ENCODE results near the gene HVCN1. TPM values are rescaled to one million over a fixed set of nuclear protein-coding genes. Genes with fewer than 3 reads are reported as not detected.

Gene HVCN1
- total and polyA plus RNA-seq, 2 of the 13 experiments (the other 11 are each of a cell fraction or from before 2014, with no cell fraction given): 0.49 to 1.3 TPM

DNA sequence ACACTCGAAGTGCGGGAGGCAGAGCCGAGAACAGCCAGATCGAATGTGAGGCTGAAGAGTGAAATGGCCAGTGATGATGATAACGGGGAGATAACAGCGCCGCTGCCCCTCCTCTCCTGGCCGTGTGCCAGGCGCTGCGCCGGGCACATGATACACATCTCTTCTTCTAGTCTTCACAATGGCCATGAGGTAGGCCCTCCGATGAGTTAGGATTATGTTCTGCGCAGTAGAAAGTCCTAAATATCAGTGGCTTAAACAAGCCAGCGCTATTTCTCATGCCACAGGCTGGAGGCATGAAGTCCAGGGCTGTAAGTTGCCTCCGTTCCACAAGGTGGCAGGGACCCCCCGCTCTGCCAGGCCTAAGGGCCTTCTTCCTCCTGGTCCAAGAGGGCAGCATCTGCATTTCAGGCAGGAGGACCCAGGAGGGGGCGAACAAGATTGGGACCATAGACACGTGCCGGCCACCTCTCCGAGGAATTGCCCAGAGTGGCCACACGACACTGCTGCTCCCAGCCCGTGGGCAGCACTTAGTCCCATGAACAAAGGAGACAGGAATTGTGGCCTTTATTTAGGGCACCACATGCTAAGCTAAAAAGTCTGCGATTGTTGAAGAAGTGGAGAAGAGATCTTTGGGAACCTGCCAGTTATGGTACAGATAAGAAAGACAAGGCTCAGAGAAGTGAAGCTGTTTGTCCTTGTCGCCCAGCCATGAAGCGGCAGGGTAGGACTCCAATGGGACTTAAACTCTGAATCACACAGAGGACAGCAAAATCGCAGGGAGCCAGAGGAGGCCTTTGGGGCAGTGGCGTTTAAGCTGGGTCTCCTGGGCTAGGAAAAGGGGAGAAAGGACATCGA is 10.9 kb upstream of the HVCN1 start (continued):
- TF ChIP-seq, protein P1, sequence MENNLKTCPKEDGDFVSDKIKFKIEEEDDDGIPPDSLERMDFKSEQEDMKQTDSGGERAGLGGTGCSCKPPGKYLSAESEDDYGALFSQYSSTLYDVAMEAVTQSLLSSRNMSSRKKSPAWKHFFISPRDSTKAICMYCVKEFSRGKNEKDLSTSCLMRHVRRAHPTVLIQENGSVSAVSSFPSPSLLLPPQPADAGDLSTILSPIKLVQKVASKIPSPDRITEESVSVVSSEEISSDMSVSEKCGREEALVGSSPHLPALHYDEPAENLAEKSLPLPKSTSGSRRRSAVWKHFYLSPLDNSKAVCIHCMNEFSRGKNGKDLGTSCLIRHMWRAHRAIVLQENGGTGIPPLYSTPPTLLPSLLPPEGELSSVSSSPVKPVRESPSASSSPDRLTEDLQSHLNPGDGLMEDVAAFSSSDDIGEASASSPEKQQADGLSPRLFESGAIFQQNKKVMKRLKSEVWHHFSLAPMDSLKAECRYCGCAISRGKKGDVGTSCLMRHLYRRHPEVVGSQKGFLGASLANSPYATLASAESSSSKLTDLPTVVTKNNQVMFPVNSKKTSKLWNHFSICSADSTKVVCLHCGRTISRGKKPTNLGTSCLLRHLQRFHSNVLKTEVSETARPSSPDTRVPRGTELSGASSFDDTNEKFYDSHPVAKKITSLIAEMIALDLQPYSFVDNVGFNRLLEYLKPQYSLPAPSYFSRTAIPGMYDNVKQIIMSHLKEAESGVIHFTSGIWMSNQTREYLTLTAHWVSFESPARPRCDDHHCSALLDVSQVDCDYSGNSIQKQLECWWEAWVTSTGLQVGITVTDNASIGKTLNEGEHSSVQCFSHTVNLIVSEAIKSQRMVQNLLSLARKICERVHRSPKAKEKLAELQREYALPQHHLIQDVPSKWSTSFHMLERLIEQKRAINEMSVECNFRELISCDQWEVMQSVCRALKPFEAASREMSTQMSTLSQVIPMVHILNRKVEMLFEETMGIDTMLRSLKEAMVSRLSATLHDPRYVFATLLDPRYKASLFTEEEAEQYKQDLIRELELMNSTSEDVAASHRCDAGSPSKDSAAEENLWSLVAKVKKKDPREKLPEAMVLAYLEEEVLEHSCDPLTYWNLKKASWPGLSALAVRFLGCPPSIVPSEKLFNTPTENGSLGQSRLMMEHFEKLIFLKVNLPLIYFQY (CRISPR knock-in tag; IDR thresholded peaks at IDR 0.05; ENCODE audit: borderline replicate concordance): no peak
- TF ChIP-seq MED8 (CRISPR knock-in tag; IDR thresholded peaks at IDR 0.05; ENCODE audit: insufficient replicate concordance): no peak
- TF ChIP-seq PHF5A (CRISPR knock-in tag; IDR thresholded peaks at IDR 0.05; ENCODE audit: low read depth, unreplicated experiment): no peak
- no peak for TF ChIP-seq CHCHD3 (CRISPR knock-in tag; IDR thresholded peaks at IDR 0.05)
- TF ChIP-seq ZNF773 (CRISPR knock-in tag; IDR thresholded peaks at IDR 0.05; ENCODE audit: borderline replicate concordance): no peak
- TF ChIP-seq, protein P2, sequence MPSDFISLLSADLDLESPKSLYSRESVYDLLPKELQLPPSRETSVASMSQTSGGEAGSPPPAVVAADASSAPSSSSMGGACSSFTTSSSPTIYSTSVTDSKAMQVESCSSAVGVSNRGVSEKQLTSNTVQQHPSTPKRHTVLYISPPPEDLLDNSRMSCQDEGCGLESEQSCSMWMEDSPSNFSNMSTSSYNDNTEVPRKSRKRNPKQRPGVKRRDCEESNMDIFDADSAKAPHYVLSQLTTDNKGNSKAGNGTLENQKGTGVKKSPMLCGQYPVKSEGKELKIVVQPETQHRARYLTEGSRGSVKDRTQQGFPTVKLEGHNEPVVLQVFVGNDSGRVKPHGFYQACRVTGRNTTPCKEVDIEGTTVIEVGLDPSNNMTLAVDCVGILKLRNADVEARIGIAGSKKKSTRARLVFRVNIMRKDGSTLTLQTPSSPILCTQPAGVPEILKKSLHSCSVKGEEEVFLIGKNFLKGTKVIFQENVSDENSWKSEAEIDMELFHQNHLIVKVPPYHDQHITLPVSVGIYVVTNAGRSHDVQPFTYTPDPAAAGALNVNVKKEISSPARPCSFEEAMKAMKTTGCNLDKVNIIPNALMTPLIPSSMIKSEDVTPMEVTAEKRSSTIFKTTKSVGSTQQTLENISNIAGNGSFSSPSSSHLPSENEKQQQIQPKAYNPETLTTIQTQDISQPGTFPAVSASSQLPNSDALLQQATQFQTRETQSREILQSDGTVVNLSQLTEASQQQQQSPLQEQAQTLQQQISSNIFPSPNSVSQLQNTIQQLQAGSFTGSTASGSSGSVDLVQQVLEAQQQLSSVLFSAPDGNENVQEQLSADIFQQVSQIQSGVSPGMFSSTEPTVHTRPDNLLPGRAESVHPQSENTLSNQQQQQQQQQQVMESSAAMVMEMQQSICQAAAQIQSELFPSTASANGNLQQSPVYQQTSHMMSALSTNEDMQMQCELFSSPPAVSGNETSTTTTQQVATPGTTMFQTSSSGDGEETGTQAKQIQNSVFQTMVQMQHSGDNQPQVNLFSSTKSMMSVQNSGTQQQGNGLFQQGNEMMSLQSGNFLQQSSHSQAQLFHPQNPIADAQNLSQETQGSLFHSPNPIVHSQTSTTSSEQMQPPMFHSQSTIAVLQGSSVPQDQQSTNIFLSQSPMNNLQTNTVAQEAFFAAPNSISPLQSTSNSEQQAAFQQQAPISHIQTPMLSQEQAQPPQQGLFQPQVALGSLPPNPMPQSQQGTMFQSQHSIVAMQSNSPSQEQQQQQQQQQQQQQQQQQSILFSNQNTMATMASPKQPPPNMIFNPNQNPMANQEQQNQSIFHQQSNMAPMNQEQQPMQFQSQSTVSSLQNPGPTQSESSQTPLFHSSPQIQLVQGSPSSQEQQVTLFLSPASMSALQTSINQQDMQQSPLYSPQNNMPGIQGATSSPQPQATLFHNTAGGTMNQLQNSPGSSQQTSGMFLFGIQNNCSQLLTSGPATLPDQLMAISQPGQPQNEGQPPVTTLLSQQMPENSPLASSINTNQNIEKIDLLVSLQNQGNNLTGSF (CRISPR knock-in tag; IDR thresholded peaks at IDR 0.05): no peak
- TF ChIP-seq CENPT (CRISPR knock-in tag; IDR thresholded peaks at IDR 0.05; ENCODE audit: low read depth): no peak
- no peak for TF ChIP-seq ZNF678 (CRISPR knock-in tag; IDR thresholded peaks at IDR 0.05)
- no peak for TF ChIP-seq TOPORS (CRISPR knock-in tag; IDR thresholded peaks at IDR 0.05)
- no peak for TF ChIP-seq ELK4 (CRISPR knock-in tag; IDR thresholded peaks at IDR 0.05; ENCODE audit: borderline replicate concordance)
- no peak for TF ChIP-seq ZNF605 (CRISPR knock-in tag; IDR thresholded peaks at IDR 0.05)
- TF ChIP-seq ZNF737 (CRISPR knock-in tag; IDR thresholded peaks at IDR 0.05; ENCODE audit: borderline replicate concordance): no peak
- no peak for TF ChIP-seq HMGXB3 (CRISPR knock-in tag; IDR thresholded peaks at IDR 0.05; ENCODE audit: borderline replicate concordance)
